K562 (cell line): ENCODE measurements around the gene OSBPL3. TPM values are rescaled to one million over a fixed set of nuclear protein-coding genes. Genes with fewer than 3 reads are reported as not detected.

ENCODE experiments used
- ATAC-seq: fragments of 200-7000 bp; cut with Tn5 transposase; 3 replicates; pipeline ENCODE4 v1.9.1; 2020; ENCODE audit warnings: moderate library complexity
- BruUV-seq: library from RNA; stranded (reverse); fragments of 400-500 nt; replicated peaks from 2 replicates; lab custom pipeline; 2021; lab: Mats Ljungman, UMichigan
- CTCF ChIA-PET: fragments of 300-600 bp; formaldehyde crosslinking; extraction: SDS; loops from one replicate; lab custom pipeline; 2021; ENCODE audit warnings: low intra/inter-chr PET ratio; lab: Yijun Ruan, JAX
- POLR2A ChIA-PET: fragments of 300-600, 350-650 bp; sonication (Branson Sonifier 250); formaldehyde crosslinking; extraction: SDS; loops from one replicate; lab custom pipeline; 2021; ENCODE audit warnings: antibody characterized with exemption, inconsistent platforms; lab: Yijun Ruan, JAX
- DNase-seq, 4 experiments: peaks; one replicate each; pipeline versions ENCODE4 v3.0.0 to v3.0.0-alpha.2; 2011 to 2018; ENCODE audit warnings: low spot score in 3 of 4, mixed read lengths in 3 of 4; ENCODE audit errors: extremely low read depth in 1 of 4
- FAIRE-seq: peaks from 2 replicates; lab custom pipeline; 2011; peaks lifted over from hg19 to GRCh38; lab: Jason Lieb, UNC
- H2AFZ ChIP-seq: 2 replicates; pipeline ENCODE4 v1.6.0; 2011; ENCODE audit warnings: low read depth, low read length, control low read depth, inconsistent platforms
- H3K27ac ChIP-seq: fragments of 200-600 bp; 3 replicates; pipeline ENCODE4 v1.8.0; 2011; ENCODE audit warnings: low read depth, mild to moderate bottlenecking, control low read depth, inconsistent platforms, low read length, moderate library complexity, mixed read lengths; ENCODE audit errors: extremely low read depth
- H3K27me3 ChIP-seq, 2 experiments: fragments of 300-600 bp in 1 of 2; 2 replicates in 1 of 2; 3 replicates in 1 of 2; pipeline versions ENCODE4 v1.6.0 to v1.8.0; 2011; ENCODE audit warnings: inconsistent platforms in 2 of 2, low read length in 2 of 2, mild to moderate bottlenecking in 1 of 2, mixed read lengths in 1 of 2, moderate library complexity in 1 of 2; ENCODE audit not compliant: control insufficient read depth in 2 of 2, insufficient read depth in 2 of 2
- H3K36me3 ChIP-seq: fragments of 300-600 bp; 3 replicates; pipeline ENCODE4 v1.8.0; 2011; ENCODE audit warnings: mild to moderate bottlenecking, low read length, inconsistent platforms; ENCODE audit not compliant: control insufficient read depth, insufficient read depth
- H3K4me1 ChIP-seq, 2 experiments: fragments of 200-600 bp in 1 of 2; replicated peaks in 1 of 2; 2 replicates in 1 of 2; 3 replicates in 1 of 2; pipeline versions ENCODE4 v1.5.1 to v1.8.0; 2011; ENCODE audit warnings: inconsistent platforms in 2 of 2, low read length in 2 of 2, mild to moderate bottlenecking in 1 of 2, mixed read lengths in 1 of 2, moderate library complexity in 1 of 2; ENCODE audit not compliant: control insufficient read depth in 2 of 2, insufficient read depth in 2 of 2
- H3K4me2 ChIP-seq: 2 replicates; pipeline ENCODE4 v1.6.1; 2011; ENCODE audit warnings: low read length, control low read depth, inconsistent platforms, mixed read lengths; ENCODE audit not compliant: insufficient read depth
- H3K4me3 ChIP-seq: fragments of 200-600 bp; sonication (generic), shearing (Covaris generic); 2 replicates; pipeline ENCODE4 v1.5.1; 2016; ENCODE audit warnings: control low read depth, inconsistent platforms
- H3K79me2 ChIP-seq: fragments of 200-600 bp; 3 replicates; pipeline ENCODE4 v1.8.0; 2011; ENCODE audit warnings: low read length, inconsistent platforms; ENCODE audit not compliant: control insufficient read depth, insufficient read depth
- H3K9ac ChIP-seq, 2 experiments: 2 replicates each; pipeline versions ENCODE4 v1.6.0 to v1.6.1; 2011; ENCODE audit warnings: low read depth in 2 of 2, low read length in 2 of 2, control low read depth in 1 of 2, inconsistent platforms in 1 of 2, mild to moderate bottlenecking in 1 of 2, mixed read lengths in 1 of 2; ENCODE audit not compliant: insufficient read depth in 1 of 2
- H3K9me1 ChIP-seq: one replicate; pipeline ENCODE4 v1.6.0; 2011; ENCODE audit warnings: inconsistent platforms, mild to moderate bottlenecking, low read length, moderate library complexity; ENCODE audit not compliant: control insufficient read depth, insufficient read depth
- H3K9me3 ChIP-seq: replicated peaks from 2 replicates; pipeline ENCODE4 v1.5.1; 2011; ENCODE audit warnings: low read depth, low read length, inconsistent platforms; ENCODE audit not compliant: control insufficient read depth, insufficient read depth
- H4K20me1 ChIP-seq: replicated peaks from 2 replicates; pipeline ENCODE4 v1.6.1; 2011; ENCODE audit warnings: low read length, inconsistent platforms, mixed read lengths; ENCODE audit not compliant: control insufficient read depth, insufficient read depth
- AFF4 ChIP-seq: sonication (generic); formaldehyde crosslinking; IDR thresholded peaks from 2 replicates; pipeline ENCODE4 v1.8.0; 2023; ENCODE audit warnings: mild to moderate bottlenecking, missing genetic modification reagents
- BCLAF1 ChIP-seq, 2 experiments: fragments of 450-650 bp in 1 of 2; IDR thresholded peaks; 2 replicates each; pipeline ENCODE4 v1.6.1; 2011 to 2017; ENCODE audit warnings: low read depth in 2 of 2, antibody characterized with exemption in 1 of 2, borderline replicate concordance in 1 of 2, low read length in 1 of 2, mild to moderate bottlenecking in 1 of 2, mixed read lengths in 1 of 2; ENCODE audit not compliant: control insufficient read depth in 1 of 2
- CHD2 ChIP-seq: IDR thresholded peaks from 2 replicates; pipeline ENCODE4 v1.6.1; 2011; ENCODE audit warnings: low read depth, low read length
- FOXK1 ChIP-seq: sonication (generic); formaldehyde crosslinking; IDR thresholded peaks from 2 replicates; pipeline ENCODE4 v1.8.0; 2022; ENCODE audit warnings: missing genetic modification reagents, mild to moderate bottlenecking, borderline replicate concordance
- GTF2F1 ChIP-seq: IDR thresholded peaks from 2 replicates; pipeline ENCODE4 v1.6.1; 2011; ENCODE audit warnings: low read depth, low read length, improper control_type of control experiment
- HMGXB4 ChIP-seq: sonication (generic); formaldehyde crosslinking; IDR thresholded peaks from 2 replicates; pipeline ENCODE4 v1.8.1; 2023; ENCODE audit warnings: mild to moderate bottlenecking, missing genetic modification reagents
- KAT8 ChIP-seq: fragments of 450-650 bp; IDR thresholded peaks from 2 replicates; pipeline ENCODE4 v1.6.1; 2016; ENCODE audit warnings: low read depth, mild to moderate bottlenecking
- NONO ChIP-seq, 2 experiments: fragments of 200-400 bp in 1 of 2; fragments of 450-650 bp in 1 of 2; formaldehyde crosslinking in 1 of 2; IDR thresholded peaks; 2 replicates each; pipeline ENCODE4 v1.6.1; 2017; ENCODE audit warnings: low read depth in 2 of 2, mild to moderate bottlenecking in 2 of 2, moderate library complexity in 2 of 2, low read length in 1 of 2
- TBL1XR1 ChIP-seq, 2 experiments: IDR thresholded peaks; 2 replicates each; pipeline ENCODE4 v1.6.1; 2012; ENCODE audit warnings: improper control_type of control experiment in 2 of 2, low read length in 2 of 2, mild to moderate bottlenecking in 1 of 2
- TCF3 ChIP-seq: sonication (generic); formaldehyde crosslinking; IDR thresholded peaks from 2 replicates; pipeline ENCODE4 v1.4.0; 2020; ENCODE audit warnings: mild to moderate bottlenecking, missing genetic modification reagents
- WHSC1 ChIP-seq: IDR thresholded peaks from one replicate; pipeline ENCODE4 v1.6.1; 2012; ENCODE audit warnings: low read length, control low read depth, inconsistent platforms
- XRCC4 ChIP-seq: IDR thresholded peaks from one replicate; pipeline ENCODE4 v1.6.1; 2011; ENCODE audit not compliant: insufficient read depth, insufficient read length; ENCODE audit errors: extremely low read depth
- ZNF311 ChIP-seq: fragments of 250-450 bp; sonication (Bioruptor Pico); IDR thresholded peaks from 2 replicates; pipeline ENCODE4 v1.4.0; 2020; ENCODE audit warnings: mild to moderate bottlenecking, moderate library complexity
- ZNF561 ChIP-seq: fragments of 450-650 bp; formaldehyde crosslinking; conservative IDR thresholded peaks from 2 replicates; pipeline ENCODE4 v1.4.0; 2020; ENCODE audit warnings: mild to moderate bottlenecking, moderate library complexity
- WGBS: fragments of 100-300 bp; shearing (Covaris generic); methylation state at CpG from one replicate; pipeline ENCODE4 v1.1.6; 2016; ENCODE audit warnings: low coverage, mixed read lengths; ENCODE audit not compliant: insufficient coverage; ENCODE audit errors: missing lambda C conversion rate; 5-methylcytosine and 5-hydroxymethylcytosine counted together
- in situ Hi-C: fragments of 300-500 bp; cut with MboI; formaldehyde crosslinking; loops from 4 replicates; pipeline ENCODE4 v1.15.0; 2018; ENCODE audit warnings: inconsistent platforms, mixed read lengths
- intact Hi-C: fragments of 100-400 bp; cut with micrococcal nuclease; formaldehyde crosslinking; loops from 2 replicates; pipeline ENCODE4 v1.14.2; 2022
- polyA plus RNA-seq, 8 experiments: library from polyadenylated mRNA; depleted of rRNA in 4 of 8; stranded (reverse) in 5 of 8; unstranded in 3 of 8; fragments of >200 nt; fragmentation: Nextera tagmentation in 2 of 8; fragmentation: Illumina TruSeq in 1 of 8; extraction: Ambion mirVana in 2 of 8; extraction: Trizol in 1 of 8; gene quantifications; 2 replicates each; pipeline versions ENCODE4 v1.2.1 to v1.2.3, GENCODE V29; 2011 to 2014; ENCODE audit warnings: inconsistent platforms in 1 of 8, missing spikeins in 1 of 8
- total RNA-seq, 7 experiments: library from RNA; depleted of rRNA in 6 of 7; stranded (reverse); fragments of >200 nt in 6 of 7; fragmentation: Illumina TruSeq in 2 of 7; extraction: Trizol in 2 of 7; gene quantifications; 2 replicates each; pipeline versions ENCODE4 v1.2.1 to v1.2.3, GENCODE V29; 2011 to 2021; ENCODE audit warnings: low replicate concordance in 1 of 7

OSBPL3 gene
- total and polyA plus RNA-seq, 9 of the 15 experiments (the other 6 are each of a cell fraction or from before 2014, with no cell fraction given): 4.8 to 37.2 (median 26.5) TPM

- H3K9me3 ChIP-seq: no peaks in the 10 kb centered on the region; the same call in 1 of the 2 replicates
- BruUV-seq: no TSS peak
- H4K20me1 ChIP-seq: no peaks in the 10 kb centered on the region
- CTCF ChIA-PET: no interaction called here
- DNase-seq (no peak), FAIRE-seq (no peak), ATAC-seq (no peak)
- no peaks in the 10 kb centered on the region for H3K4me1 ChIP-seq
- no peaks in the 10 kb centered on the region for H3K9me1 ChIP-seq
- in situ Hi-C loops (no loop called here), intact Hi-C loops (loop anchor here (1.0 kb wide), 1 partner anchor 11 kb away; no protein-coding TSS in a partner anchor)
- WGBS: 13% methylated on average over 2 of the region's 2 CpGs
- no peak overlapping the region for H3K9ac ChIP-seq
- TF ChIP-seq WHSC1 (no peak), NONO (IDR thresholded peaks at IDR 0.05; ENCODE audit: low read depth in 2 of 2, low read length in 1 of 2) (no peak), GTF2F1 (no peak), TCF3 (CRISPR knock-in tag) (no peak), CHD2 (no peak), ZNF561 (CRISPR knock-in tag) (no peak), KAT8 (no peak), AFF4 (CRISPR knock-in tag) (no peak), XRCC4 (no peak), ZNF311 (CRISPR knock-in tag) (no peak), HMGXB4 (CRISPR knock-in tag) (no peak), BCLAF1 (IDR thresholded peaks at IDR 0.05; ENCODE audit: borderline replicate concordance in 1 of 2, control insufficient read depth in 1 of 2, low read depth in 2 of 2, low read length in 1 of 2) (no peak), FOXK1 (no peak), TBL1XR1 (IDR thresholded peaks at IDR 0.05; ENCODE audit: low read length in 2 of 2) (no peak)
- no peaks in the 10 kb centered on the region; a peak in 1 of 5 replicates for H3K27me3 ChIP-seq
- no peak overlapping the region for H3K4me3 ChIP-seq
- POLR2A ChIA-PET: no interaction called here
- H2AFZ ChIP-seq: no peak overlapping the region
- no peaks in the 10 kb centered on the region for H3K36me3 ChIP-seq
- H3K4me2 ChIP-seq: no peak overlapping the region
- H3K27ac ChIP-seq: no peak overlapping the region
- H3K79me2 ChIP-seq: no peaks in the 10 kb centered on the region
Measured at GRCh38 chr7:25014756-25015155, 34.8 kb upstream of the OSBPL3 start.
